GM18502 (cell line): ENCODE results near the gene WWOX.

ENCODE experiments used
- ATAC-seq: cut with Tn5 transposase; IDR thresholded peaks from one replicate; pipeline ENCODE4 v1.9.1; 2021; ENCODE audit warnings: mild to moderate bottlenecking; ENCODE audit not compliant: unreplicated experiment, poor library complexity

The WWOX gene

GRCh38 chr16:78290395-78290794, 190.9 kb downstream of the WWOX start:
- no peak for ATAC-seq

- no peak for ATAC-seq
Measured at GRCh38 chr16:78290872-78291591, 191.6 kb downstream of the WWOX start.

- ATAC-seq, result no peak
Measured at GRCh38 chr16:78291604-78292003, 192.2 kb downstream of the WWOX start.

GRCh38 chr16:78292086-78292843, 192.8 kb downstream of the WWOX start:
- ATAC-seq, result no peak

- no peak for ATAC-seq
Measured at GRCh38 chr16:78292844-78293380, 193.5 kb downstream of the WWOX start.

- no peak for ATAC-seq
Measured at GRCh38 chr16:78294538-78295225, 195.2 kb downstream of the WWOX start.

GRCh38 chr16:78297066-78297666, 197.7 kb downstream of the WWOX start:
- no peak for ATAC-seq

- ATAC-seq, result no peak
Measured at GRCh38 chr16:78298986-78299385, 199.5 kb downstream of the WWOX start.

- no peak for ATAC-seq
Measured at GRCh38 chr16:78300469-78300868, 201.0 kb downstream of the WWOX start.

GRCh38 chr16:78303946-78304345, 204.5 kb downstream of the WWOX start:
- no peak for ATAC-seq

- ATAC-seq, result no peak
Measured at GRCh38 chr16:78306361-78306760, 206.9 kb downstream of the WWOX start.

GRCh38 chr16:78307824-78308528, 208.5 kb downstream of the WWOX start:
- no peak for ATAC-seq

- no peak for ATAC-seq
Measured at GRCh38 chr16:78309763-78310162, 210.3 kb downstream of the WWOX start.

- ATAC-seq, result no peak
Measured at GRCh38 chr16:78310196-78310595, 210.7 kb downstream of the WWOX start.

- ATAC-seq, result no peak
Measured at GRCh38 chr16:78310990-78311561, 211.6 kb downstream of the WWOX start.

GRCh38 chr16:78311831-78312230, 212.4 kb downstream of the WWOX start:
- no peak for ATAC-seq

- ATAC-seq, result no peak
Measured at GRCh38 chr16:78317564-78318240, 218.2 kb downstream of the WWOX start.

GRCh38 chr16:78321620-78322360, 222.3 kb downstream of the WWOX start:
- no peak for ATAC-seq
